Stimulated activated CD4-positive, alpha-beta T cell treated with anti-CD3 and anti-CD28 coated beads, Interleukin-12 subunit alpha, Interleukin-12 subunit beta, amount 100 ng/mL, for 4 hours (primary cell): Measurements from ENCODE around the gene C8G.

ENCODE experiments used
- DNase-seq: peaks from one replicate; pipeline ENCODE4 v3.0.0-alpha.2; 2020

The C8G gene

GRCh38 chr9:136972335-136972734 is 27.3 kb downstream of the C8G start:
- DNase-seq = no peak

- DNase-seq = no peak
Measured at GRCh38 chr9:136972743-136973142, 27.7 kb downstream of the C8G start.

DNA sequence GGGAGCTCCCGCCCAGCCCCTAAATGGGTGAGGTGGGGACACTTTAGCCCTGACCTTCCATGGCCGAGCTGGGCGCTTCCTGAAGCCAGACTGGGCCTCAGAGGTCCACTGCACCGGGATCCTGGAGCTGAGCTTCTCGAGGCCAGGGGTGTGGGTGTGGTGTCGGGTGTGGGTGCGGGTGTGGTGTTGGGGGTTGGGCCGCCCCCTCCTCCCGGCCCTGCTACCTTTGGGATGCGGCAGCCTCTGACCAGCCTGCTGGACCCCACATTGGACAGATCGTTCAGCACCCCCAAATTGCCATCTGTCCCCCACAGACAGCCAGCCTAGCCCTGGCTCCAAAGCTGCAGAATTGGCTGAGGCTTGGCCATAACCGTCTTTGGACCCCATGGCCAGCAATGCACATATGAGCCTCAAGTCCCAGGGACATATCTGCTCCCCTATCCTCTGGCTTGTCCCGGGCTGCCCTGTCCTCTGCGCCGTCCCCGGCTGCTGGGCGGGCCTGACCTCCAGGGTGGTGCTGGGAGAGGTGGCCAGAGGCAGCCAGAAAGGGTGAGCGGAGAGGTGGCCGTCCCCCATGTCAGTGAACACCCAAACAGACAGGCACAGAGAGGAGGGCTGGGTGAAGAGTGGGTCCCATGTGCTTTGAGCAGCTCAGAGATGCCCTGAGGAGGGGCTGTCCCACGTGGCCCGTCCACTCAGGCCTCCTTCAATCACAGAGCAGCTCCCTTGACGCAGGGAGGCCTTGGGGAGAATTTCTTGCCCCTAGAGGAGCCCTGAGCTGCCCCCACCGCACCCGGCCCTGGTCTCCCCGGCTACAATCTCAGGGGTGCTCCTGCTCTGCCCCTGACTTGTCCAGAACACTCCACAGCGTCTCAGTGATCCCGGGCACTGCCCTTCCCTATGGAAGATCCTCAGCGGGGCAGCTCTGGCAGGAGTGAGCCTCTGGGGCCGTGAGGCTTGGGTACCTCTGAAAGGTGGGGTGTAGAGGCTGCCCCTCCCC is 28.9 kb downstream of the C8G start:
- DNase-seq = no peak

GRCh38 chr9:136974817-136975535 is 29.9 kb downstream of the C8G start:
- DNase-seq = no peak

DNA sequence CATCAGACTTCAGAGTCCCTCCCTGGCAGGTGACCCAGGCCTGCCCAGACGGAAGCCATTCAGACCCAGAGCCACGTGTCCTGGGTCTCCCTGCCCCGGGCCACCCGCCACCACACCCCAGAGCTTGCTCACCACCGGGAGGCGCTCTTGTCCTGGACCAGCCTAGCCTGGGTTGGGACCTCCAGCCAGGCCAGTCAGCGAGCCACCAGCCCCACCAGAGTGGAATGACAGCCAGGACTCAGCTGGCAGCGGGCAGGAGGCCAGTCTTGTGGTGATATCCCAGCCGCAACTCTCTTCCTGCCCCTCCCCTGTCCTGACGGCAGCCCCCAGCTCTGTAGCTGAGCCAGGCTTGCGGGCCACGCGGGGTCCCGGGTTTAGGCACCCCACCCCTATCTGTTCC is 30.6 kb downstream of the C8G start:
- DNase-seq = peak; percentile 12

DNA sequence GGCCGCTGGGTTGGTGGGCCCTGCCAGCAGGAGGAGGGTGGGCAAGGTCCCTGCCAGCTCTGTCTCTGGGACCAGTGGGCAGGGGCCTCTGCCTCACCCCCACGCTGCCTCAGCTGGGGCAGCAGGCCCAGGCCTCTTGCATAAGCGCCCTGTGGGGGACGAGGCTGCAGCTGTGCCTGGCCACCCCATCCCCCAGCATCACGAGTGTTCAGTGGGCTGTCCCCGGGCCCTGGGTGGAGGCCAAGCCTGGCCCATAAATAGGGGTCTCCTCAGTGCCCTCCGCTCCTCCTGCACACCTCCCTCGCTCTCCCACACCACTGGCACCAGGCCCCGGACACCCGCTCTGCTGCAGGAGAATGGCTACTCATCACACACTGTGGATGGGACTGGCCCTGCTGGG is 32.2 kb downstream of the C8G start, which contains the start of gene PTGDS:
Gene PTGDS, plus strand, starts transcription at position 282 of the 400 bp plus-strand sequence. Its CDS starts 75 bp downstream, at position 357.
- DNase-seq = no peak

GRCh38 chr9:136977649-136978072 is 32.6 kb downstream of the C8G start:
- no peak for DNase-seq

DNA sequence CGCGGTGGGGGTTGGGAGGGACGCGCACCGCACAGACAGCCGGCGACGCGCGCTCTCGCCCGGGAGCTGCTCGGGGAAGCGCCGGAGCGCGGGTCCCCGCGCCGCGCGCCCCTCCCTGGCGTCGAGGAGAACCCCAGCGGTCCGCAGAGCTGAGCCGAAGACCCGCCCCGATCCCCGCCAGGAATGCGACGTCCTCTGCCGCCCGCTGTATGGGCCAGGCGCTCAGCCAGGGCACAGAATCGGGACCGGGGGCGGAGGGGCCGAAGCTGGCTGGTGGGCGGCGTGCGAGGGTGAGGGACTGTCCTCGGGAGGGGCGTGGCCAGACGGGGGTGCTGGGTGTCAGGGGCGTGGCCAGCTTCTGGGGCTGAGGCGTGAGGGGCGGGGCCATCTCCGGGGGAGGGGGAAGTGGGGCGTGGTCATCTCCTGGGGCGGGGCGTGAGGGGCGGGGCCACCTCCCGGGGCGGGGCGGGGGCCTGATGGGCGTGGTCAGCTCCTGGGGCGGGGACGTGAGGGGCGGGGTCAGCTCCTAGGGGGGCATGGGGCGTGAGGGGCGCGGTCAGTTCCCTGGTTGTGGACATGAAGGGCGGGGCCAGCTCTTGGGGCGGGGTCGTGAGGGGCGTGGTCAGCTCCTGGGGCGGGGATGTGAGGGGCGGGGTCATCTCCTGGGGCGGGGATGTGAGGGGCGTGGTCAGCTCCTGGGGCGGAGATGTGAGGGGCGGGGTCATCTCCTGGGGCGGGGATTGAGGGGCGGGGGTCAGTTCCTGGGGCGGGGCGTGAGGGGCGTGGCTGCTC is 33.2 kb downstream of the C8G start:
- DNase-seq = peak; percentile 54

DNA sequence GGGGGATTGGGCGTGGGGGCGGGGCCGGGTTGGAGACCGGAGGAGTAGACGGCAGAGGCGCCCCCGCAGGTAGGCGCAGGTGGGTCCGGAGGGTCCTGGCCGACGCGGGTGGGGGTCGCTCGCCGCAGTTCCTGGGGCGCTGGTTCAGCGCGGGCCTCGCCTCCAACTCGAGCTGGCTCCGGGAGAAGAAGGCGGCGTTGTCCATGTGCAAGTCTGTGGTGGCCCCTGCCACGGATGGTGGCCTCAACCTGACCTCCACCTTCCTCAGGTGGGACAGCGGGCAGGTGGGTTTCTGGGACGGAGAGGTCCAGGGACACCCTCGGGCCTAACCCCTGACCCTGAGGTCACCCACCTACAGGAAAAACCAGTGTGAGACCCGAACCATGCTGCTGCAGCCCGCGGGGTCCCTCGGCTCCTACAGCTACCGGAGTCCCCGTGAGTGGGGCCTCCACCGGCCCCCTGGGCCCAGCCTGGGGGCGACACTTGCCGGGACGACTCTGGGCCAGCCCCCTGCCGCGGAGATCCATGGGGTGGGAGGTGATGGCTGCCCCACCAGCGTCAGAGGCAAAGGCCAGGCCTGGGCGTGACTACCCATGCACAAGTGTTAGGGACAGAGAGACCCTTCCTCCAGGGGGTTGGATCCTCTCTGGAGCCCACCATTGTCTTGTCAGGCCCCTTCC is 34.0 kb downstream of the C8G start:
- DNase-seq = no peak

DNA sequence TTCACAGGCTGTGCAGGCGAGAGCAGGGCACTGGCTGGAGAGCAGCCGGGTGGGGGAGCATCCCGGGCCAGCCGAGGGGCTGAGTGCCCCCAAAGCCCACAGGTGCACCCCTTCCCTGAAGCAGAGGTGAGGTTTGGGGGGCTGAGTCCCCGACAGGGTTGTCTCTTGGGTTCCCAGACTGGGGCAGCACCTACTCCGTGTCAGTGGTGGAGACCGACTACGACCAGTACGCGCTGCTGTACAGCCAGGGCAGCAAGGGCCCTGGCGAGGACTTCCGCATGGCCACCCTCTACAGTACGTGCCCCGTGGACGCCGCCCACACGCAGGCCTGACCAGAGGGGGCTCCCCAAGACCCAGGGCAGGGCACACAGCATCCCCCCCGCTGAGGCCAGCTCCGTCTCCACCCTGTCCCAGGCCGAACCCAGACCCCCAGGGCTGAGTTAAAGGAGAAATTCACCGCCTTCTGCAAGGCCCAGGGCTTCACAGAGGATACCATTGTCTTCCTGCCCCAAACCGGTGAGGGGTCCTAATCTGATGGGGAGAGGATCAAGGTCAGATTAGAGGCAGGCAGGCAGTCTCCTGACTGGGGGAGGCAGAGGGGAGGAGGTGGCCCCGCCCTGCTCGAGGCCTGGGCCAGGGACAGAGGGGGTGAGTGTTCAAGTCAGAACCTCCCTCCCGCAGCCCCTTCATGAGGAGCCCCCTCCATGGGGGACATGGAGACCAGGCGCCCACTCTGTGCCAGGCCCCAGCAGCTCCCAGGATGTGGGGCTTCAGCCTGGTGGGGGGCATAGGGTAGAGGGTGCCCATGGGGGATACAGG is 34.9 kb downstream of the C8G start:
- DNase-seq = no peak

- DNase-seq = no peak
Measured at GRCh38 chr9:136980669-136981478, 35.8 kb downstream of the C8G start.

GRCh38 chr9:136981588-136982231 is 36.7 kb downstream of the C8G start:
- no peak for DNase-seq

DNA sequence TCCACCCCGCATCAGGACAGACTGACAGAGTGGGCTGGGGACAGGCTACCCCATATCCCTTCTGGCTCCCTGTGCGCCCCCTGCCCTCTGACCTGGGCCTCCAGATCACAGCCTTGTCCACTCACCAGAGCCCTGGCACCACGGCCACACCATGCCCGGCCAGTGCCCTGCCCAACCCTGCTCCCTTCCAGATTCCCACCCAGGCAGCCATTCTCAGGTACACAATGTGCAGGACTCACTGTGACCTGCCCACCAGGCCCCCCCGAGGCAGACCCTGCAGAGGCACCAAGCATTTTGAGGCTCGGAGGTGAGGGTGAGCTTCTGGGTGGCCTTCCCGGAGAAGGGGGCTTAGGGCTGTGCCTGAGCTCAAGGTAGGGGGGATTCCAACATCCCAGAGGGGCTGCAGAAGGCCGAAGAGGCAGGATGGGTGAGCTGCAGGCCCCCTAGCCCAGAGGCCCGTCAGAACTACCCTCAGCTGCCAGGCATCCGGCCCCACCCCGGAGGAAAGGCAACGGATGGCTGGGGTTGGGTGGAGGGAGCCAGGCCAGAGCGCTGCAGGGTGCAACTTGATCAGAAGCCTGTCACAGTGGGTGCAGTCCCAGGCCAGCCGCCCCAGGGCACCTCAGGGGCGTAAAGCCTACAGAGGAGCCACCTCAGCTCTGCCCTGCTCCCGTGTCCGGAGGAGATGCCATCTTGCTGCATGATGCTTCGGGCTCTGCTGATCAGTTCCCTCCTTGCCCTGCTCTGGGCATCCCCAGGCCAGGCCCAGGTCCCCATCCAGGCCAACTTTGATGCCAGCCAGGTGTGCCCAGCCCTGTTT is 37.4 kb downstream of the C8G start, which contains the start of gene LCNL1:
Gene LCNL1, plus strand, starts transcription at position 762 of the 820 bp plus-strand sequence. CDS start 594 bp downstream, outside the sequence.
- no peak for DNase-seq

- no peak for DNase-seq
Measured at GRCh38 chr9:136983167-136983566, 38.1 kb downstream of the C8G start.

GRCh38 chr9:136983656-136984314 is 38.7 kb downstream of the C8G start:
- no peak for DNase-seq

GRCh38 chr9:136984464-136985026 is 39.5 kb downstream of the C8G start:
- DNase-seq = no peak

DNA sequence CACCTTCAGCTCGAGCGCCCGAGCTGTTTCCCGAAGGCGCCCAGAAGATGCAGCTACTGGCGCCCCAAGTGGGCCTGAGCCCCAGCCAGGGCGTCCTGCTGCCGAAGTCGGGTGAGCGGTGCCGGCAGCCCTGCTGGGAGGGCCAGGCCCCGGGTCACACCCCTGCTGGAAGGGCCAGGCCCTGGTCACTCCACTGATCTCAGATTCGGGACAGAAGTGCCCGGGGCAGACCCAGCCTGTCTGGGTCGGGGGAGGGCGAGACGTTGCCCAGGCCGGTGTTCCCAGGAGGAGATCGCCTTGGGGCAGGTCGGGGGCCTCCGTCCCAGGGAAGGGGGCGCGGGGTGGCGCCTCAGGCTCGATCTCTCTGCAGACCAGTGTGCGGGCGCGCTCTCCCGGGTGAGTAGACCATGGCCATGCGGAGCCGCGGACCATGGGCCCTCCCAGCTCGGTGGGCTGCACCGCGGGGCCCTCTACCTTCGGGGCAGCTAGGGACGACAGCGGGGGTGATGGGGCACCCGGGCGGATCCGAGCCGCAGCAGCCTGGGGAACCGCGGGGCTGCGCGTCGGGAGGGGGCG is 40.1 kb downstream of the C8G start:
- no peak for DNase-seq

DNA sequence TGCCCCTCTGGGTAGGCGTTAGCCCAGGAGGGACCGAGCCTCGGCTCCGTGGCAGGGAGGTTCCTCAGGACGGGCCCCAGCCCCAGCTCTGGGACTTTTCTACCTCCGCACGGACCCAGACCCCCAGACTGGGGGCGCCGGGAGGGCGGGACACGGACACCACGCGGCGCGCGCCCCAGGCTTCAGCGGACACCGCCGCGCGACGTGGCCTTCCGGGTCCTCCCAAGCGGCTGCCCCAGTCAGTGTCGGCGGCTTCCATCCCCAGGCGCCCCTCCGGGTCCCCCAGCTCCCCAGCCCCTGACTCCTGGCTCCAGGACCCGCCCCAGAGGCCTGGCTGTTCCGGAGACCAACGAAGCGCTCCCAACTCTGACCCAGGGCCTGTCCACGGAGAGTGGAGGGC is 40.8 kb downstream of the C8G start:
- DNase-seq = no peak
